NCI-H748 (cell line): Measurements from ENCODE around the gene ARMC5.
"Not testable (repeated sequence)": the region's sequence is repeated elsewhere in the genome, so short reads cannot be mapped to it uniquely, and the experiment has no call there.

Experiments
- DNase-seq: peaks from one replicate; lab custom pipeline; 2025; ENCODE audit not compliant: unreplicated experiment; lab: John Stamatoyannopoulos, UW

ARMC5 gene

DNA sequence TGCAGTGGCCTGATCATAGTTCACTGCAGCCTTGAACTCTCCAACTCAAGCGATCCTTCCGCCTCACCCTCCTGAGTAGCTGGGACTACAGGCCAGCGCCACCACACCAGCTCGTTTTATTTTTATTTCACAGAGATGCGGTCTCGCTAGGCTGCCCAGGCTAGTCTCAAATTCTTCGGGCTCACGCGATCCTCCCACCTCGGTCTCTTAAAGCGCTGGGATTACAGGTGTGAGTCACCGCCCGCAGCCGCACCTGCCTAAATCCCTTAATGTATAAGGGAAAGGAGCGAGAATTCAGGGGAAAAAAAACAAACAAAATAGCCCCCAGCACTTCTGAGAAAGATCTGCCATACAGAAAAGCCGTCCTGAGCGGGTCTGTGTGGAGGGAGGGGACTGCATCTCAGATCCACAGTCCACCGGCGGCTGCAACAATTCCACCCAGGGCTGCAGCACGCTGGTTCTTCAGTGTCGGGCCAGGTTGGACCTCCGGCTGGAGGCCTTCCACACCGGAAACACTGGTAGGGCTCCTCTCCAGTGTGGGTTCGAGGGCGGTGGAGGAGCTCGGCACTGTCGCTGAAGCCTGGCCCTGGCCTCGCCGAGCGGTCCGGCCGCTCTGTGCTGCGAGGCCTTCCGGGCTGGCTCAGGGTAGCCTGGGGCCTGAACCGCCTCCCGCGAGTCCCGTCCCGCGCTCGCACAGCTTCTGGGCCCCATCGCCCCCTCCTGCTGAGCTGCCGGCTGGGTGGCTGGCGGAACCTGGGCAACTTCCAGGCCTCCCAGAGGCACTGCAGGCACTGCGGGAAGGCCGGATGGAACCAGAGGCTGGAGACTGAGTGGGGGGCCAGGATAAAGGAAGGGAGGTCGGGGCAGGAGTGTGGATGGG lies 23.7 kb upstream of the ARMC5 start:
- DNase-seq, result no peak

DNA sequence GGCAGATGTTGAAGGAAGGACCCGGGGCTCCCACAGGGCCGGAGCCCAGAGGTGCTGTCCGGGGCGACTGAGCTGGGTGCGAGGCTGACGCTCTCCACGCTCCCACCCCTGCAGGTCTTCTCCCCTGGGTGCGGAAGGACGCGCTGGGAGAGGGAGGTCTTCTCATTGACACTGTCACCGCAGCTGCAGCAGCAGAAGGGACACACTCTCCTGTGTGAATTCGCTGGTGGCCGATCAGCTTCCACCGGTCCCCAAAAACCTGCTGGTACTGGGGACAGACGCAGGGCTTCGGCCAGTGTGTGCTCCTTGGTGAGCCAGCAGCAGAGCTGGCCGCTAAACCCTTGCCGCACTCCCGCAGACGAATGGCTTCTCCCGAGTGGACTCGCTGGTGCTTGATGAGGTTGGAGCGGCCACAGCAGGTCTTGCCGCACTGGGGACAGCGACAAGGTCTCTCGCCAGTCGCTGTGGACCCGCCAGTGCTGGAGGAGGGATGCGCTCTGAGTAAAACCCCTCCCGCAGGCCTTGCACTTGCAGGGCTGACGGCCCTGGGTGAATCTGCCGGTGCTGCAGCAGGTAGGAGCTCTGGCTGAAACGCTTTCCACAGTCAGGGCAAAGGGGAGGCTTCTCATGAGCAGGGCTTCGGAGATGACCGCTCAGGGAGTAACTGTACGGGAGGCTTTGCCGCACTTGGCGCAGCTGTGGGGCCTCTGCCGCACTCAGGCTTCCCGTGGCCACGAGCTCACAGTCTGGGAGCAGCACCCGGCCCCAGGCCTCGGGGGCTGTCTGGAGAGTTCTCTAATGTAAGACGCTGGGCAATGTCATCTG lies 22.9 kb upstream of the ARMC5 start:
- DNase-seq, result no peak

DNA sequence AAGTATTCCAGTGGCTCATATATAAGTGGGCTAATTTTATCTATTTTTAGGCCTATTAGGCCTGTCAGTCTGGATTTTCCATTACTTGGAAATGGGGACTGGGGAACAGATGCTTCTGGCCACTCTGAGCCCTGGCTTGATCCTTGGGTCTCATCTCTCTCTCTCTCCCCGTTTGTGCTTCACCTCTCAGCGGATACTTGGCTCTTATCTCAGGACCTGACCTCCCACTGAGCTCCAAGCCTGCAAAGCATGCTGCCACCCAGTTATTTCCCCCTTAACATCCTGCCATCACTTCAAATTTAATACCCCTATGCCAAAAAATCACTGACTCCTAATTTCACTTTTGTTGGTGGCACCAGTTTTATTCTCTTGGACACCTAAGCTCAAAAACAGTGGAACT lies 20.9 kb upstream of the ARMC5 start:
- DNase-seq, result no peak

DNA sequence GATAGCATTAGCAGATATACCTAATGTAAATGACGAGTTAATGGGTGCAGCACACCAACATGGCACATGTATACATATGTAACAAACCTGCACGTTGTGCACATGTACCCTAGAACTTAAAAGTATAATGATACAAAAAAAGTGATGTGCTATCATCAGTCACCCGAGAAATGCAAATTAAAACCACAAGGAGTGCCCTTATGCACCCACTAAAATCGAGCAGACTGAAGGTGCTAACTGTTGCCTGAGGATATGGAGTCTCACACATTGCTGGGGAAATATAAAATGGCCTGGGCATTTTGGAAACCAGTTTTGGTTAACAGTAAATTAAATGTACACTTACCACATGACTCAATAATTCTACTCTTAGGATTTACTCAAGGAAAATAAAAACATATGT lies 20.3 kb upstream of the ARMC5 start:
- not testable (repeated sequence) for DNase-seq

DNA sequence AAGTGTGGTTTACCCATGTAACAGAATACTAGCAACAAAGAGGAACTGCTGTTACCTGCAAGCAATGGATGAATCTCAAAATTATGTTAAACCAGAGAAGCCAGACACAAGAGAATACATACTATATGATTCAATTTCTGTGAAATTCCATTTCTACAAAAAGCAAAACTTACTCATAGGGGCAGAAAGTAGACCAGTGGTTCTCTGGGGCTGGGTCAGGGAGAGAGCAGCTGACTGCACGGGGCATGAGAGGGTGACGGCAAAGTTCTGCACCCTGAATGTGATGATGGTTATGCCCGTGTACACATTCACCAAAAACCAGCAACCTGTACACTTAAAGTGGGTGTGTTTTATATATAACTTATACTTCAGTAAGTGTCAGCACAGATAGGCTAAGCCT lies 19.8 kb upstream of the ARMC5 start:
- no peak for DNase-seq

DNA sequence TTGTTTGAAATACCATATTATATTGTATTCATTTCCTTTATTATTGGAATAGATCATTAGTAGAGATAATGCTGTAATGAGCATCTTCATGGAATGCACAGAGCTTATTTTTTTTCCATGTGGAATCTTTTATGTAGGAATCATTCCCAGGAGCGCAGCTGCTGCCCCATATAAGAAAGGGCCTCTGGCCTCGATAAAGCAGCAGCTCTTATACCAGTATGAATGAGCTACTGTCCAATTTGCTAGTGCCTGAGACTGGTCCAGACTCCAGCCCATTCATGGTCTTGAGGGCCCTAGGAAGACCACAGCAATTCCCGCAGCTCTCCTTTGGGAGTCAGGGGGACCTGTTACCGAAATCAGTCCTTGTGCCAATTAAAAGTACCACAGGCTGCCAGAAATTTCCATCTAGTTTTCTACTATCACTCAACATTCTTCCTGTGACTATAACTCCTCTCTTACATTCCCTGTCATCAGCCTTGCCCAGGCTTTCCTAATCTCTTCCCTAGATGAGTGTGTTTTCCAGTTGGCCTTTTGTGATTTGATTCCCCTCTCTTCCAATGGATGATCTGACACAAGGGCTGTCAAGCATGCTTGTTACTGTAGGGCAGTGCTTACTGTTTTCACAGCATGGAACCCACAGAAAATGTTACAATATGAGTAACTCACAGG lies 18.7 kb upstream of the ARMC5 start:
- no peak for DNase-seq

DNA sequence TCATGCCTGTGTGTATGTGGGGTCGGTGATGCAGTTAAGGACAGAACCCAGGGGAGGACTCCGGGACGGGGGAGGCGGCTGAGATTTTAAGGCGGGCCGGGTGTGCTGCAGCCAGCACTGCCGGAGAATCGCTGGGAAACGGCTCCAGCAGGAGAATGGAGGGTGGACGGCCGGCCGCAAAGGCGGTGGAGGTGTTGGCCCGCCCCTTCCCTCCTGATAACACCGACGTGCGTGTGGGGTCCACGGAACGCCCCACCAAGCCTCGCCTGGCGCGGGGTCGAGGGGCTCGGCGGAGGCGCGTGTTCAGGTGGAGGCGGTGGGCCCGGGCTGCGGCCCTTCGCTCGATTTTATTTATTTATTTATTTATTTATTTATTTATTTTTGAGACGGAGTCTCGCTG lies 17.3 kb upstream of the ARMC5 start:
- no peak for DNase-seq

DNA sequence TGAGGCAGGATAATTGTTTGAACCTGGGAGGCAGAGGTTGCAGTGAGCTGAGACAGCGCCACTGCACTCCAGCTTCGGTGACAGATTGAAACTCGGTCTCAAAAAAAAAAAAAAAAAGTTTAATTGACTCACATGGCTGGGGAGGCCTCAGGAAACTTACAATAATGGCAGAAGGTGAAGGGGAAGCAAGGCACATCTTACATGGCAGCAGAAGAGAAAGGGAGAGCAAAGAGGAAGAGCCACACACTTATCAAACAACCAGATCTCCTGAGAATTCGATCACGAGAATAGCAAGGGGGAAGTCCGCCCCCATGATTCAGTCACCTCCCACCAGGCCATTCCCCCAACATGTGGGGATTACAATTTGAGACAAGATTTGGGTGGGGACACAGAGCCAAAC lies 13.4 kb upstream of the ARMC5 start:
- not testable (repeated sequence) for DNase-seq

DNA sequence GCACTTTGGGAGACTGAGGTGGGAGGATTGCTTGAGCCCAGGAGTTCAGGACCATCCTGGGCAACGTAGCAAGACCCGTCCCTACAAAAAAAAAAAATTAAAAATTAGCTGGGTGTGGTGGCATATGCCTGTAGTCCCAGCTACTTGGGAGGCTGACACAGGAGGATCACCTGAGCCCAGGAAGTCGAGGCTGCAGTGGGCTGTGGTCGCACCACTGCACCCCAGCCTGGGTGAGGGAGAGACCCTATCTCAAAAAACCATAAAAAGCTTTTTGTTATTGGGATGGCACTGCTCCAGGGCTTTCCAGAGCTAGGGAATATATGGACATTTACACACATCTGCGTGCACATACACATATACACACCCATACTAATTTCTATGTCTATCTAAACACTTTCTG lies 8.1 kb upstream of the ARMC5 start:
- no peak for DNase-seq

DNA sequence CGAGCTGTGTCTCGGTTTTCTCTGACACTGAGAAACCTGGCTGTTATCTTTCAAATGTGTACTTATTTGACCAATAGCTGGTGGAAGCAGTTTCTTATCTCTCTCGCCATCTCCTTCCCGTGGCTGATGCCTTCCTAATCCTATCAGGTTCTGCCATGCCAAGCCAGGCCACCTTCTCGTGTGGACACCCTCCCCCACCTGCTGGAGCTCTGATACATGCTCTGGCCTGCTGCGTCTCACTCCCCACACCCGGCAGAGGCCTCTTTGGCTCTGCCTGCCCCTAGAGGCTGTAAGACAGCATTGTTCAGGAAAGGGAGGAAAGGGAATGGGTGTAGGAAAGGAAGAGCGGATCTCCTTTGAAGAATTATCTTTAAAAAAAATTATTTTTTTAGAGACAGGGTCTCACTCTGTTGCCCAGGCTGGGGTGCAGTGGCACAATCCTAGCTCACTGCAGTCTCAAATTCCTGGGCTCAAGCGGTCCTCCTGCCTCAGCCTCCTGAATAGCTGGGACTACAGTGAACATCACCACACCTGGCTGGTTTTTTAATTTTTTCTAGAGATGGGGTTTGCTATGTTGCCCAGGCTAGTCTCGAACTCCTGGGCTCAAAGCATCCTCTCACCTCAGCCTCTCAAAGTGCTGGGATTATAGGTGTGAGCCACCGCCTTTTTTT lies 7.5 kb upstream of the ARMC5 start:
- DNase-seq, result peak; percentile 43

DNA sequence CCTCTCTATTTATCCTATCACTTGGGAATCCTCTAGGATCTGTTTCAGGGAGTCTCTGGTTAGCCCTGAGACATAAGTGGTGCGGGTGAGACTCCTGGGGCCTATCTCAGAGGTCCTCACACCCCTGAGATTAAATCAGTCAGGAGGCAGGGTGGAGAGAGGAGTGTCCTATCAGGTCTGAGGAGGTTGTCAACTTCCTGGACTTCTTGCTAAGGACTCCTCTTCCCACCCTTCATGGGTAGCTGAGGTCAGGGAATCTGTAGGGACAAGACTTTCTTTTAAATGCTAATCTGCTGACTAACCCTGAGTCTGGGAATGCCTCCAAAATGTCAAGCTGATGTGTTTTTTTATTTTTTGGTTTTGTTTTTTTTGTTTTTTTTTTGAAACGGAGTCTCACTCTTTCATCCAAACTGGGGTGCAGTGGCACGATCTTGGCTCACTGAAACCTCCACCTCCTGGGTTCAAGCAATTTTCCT lies 6.6 kb upstream of the ARMC5 start:
- no peak for DNase-seq

DNA sequence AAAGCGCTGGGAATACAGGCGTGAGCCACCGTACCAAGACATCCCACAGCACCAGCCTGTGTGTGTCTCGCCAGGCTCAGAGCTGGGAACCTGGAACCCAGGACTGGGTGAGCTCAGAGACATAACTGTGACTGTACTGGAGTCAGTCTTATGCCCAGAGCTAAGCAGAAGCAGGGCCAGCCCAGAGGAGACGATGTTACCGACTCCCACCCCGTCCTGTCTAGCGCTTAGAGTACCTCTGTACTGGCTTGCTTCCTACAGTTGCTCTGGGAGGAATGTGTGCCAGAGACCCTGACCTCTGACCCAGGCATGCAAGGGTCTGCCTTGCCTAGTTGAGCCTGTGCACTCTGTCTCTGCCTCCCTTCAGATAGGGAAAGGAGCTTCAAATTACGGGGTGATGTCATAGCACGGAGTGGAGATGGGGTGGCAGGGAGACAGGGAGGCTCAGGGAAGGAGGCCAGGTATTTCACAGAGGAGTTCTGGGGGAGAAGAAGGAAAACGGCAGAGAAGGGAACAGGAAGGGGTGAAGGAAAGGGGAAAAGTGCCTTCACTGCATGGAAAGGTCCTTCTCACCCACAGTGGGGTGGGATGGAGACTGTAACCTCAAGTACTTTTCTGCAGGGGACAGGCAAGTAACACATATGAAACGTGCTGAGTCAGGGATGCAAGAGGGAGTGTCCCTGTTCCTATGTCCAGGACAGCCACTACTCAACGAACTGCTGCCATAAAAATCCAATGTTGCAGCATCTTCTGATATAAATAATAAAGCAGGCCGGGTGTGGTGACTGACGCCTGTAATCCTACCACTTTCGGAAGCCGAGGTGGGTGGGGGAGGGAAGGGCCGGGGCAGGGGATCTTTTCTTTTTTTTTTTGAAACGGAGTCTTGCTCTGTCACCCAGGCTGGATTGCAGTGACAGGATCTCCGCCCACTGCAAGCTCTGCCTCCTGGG lies 5.8 kb upstream of the ARMC5 start:
- no peak for DNase-seq

DNA sequence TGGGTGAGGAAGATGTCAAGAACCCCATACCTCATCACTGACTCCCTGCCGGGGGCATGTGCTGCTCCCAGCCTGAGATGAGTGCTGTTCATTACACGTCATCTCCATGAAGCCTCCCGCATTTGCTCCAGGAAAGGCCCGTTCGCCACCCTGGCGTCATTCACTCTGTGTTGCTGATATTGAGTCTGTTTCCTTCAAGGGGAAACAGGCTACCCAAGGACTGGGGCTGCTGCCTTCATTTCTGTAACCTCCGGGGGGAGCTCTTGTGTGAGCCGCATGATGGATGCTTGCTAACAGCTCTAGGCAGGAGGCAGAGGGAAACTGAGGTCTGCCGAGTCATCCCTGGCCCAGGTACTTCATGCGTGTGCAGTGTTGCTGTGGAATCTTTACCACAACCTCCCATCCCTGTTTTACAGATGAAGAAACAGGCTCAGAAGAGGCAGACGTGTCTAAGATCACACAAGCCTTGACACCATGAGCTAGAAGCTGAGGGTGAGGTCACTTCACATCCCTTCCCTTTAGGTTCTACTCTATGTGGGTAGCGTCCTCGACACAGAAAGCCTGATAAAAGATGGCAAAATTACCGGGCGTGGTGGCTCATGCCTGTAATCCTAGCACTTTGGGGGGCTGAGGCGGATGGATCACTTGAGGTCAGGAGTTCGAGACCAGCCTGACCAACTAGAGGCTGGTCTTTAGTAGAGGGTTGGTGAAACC lies 3.5 kb upstream of the ARMC5 start:
- no peak for DNase-seq

DNA sequence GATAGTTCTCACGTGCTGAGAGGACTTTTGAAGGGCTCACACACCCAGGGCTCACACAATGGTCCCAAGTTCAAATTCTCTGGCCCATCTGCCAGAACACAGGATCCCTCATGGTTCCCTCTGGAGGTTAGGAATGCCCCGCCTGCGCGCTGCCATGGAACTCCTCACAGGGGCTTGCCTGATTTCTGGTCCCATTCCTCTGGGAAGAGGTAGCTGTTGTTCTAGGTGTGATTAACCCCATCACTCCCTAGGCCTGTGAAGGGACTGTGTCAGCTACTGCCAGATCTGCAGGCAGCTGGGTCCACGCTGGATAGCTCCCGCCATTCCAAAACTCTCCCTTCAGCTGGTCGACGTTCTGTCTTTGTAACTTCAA lies 2.3 kb upstream of the ARMC5 start:
- no peak for DNase-seq

DNA sequence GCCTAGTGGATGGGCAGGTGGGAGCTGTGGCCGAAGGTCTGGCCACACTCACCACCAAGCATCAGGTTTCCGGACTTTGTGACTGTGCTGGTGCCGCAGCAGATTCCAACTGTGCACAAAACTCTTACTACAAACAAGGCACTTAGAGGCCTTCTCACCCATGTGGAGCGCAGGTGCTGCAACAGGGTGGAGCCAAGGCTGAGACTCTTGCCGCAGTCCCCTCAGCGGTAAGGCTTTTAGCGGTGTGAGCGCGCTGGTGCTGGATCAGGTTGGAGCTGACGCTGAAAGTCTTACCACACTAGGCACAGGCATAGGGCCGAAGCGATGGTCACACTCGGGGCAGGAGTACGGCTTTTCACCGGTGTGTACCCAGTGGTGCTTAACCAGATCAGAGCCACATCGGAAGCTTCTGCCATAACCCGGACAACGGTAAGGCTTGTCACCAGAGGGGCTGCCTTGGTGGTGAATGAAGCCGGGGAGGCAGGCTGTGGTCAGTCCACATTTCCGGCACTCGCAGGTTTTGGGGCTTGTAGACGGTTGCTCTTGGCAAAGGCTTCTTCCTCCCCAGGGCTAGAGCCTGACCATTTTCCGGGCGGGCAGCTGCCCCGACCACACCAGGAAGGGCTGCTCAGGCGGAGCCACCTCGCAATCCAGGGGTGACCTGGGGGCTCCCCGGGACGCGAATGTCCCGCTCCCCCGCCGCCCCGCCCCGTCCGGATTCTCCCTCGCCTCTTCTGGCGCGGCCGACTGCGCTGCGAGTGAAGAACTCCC lies 1.0 kb upstream of the ARMC5 start:
- DNase-seq, result peak; percentile 54

DNA sequence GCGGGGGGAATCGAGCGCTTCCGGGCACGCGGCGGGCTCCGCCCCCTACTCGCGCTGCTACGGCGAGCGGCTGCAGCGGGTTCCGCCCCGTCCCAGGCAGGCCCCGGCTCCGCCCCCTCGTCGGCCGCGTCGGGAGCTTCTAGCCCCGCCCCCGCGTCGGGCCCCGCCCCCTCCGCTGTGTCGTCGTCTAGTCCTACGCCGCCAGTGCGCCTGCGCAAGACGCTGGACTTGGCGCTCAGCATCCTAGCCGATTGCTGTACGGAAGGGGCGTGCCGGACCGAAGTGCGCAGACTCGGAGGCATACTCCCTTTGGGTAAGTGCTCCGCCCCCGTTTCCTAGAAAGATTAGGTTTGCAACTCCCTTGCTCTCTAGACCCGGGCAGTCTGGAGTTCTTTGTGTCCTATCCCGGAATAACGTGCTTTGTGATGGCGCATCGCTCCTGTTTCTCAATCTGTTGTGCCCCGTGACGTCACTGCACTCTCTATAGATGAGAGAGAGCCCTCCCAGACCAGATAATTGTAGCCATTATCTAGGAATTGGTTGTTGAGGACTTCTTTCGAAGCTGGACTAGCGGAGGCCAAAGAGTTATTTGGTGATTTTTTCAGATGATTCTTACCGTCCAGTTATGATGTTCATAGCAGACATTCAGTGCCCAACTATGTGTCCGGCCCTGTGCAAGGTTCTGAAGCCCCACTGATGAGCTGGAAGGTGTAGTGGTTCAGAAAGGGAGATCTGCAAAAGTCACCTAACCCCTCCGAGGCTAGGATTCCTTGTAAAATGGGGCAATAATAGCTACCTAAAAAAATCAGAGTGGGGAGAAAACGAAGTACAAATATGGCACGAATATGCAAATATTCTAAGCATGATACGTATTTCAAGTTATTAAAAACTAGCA lies 633 bp downstream of the ARMC5 start:
- peak; percentile 97 for DNase-seq

DNA sequence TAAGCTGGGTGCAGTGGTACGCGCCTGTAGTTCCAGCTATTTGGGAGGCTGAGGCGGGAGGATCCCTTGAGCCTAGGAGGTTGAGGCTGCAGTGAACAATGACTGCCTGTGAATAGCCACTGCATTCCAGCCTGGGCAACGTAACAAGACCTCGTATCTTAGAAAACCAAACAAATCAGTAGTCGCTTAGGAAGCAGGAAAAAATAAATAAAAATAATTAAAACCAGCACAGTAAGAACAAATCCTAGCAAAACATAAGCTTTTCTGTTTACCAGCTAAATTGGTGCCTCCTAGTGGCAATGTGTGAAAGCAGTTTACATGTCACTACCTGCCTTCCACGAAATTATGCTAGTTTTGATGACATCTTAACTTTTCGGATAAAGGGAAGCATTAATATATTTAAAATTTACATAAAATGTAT lies 1.3 kb downstream of the ARMC5 start:
- DNase-seq, result peak; percentile 16
